Keratinocyte (primary cell): Measurements from ENCODE around the gene SAFB. TPM values are rescaled to one million over a fixed set of nuclear protein-coding genes. Genes with fewer than 3 reads are reported as not detected.

Source experiments
- DNase-seq: peaks from one replicate; pipeline ENCODE4 v3.0.0-alpha.2; 2011; ENCODE audit warnings: low read depth, missing footprints, low spot score
- FAIRE-seq: peaks from 2 replicates; lab custom pipeline; 2011; peaks lifted over from hg19 to GRCh38; lab: Jason Lieb, UNC
- H2AFZ ChIP-seq: 2 replicates; pipeline ENCODE4 v1.6.0; 2012; ENCODE audit warnings: low read length, control low read depth, inconsistent platforms; ENCODE audit not compliant: control insufficient read depth
- H3K27ac ChIP-seq: 2 replicates; pipeline ENCODE4 v1.5.1; 2011; ENCODE audit warnings: low read length; ENCODE audit not compliant: control insufficient read depth, insufficient read depth
- H3K27me3 ChIP-seq: 3 replicates; pipeline ENCODE4 v1.6.0; 2011; ENCODE audit warnings: low read length; ENCODE audit not compliant: control insufficient read depth, insufficient read depth; ENCODE audit errors: extremely low read depth
- H3K36me3 ChIP-seq, 2 experiments: 2 replicates in 1 of 2; 3 replicates in 1 of 2; pipeline ENCODE4 v1.5.1; 2011; ENCODE audit warnings: low read length in 2 of 2, mild to moderate bottlenecking in 1 of 2; ENCODE audit not compliant: control insufficient read depth in 2 of 2, insufficient read depth in 2 of 2; ENCODE audit errors: extremely low read depth in 1 of 2
- H3K4me1 ChIP-seq: 3 replicates; pipeline ENCODE4 v1.5.1; 2011; ENCODE audit warnings: low read length; ENCODE audit not compliant: control insufficient read depth, insufficient read depth; ENCODE audit errors: extremely low read depth
- H3K4me2 ChIP-seq: 3 replicates; pipeline ENCODE4 v1.6.0; 2011; ENCODE audit warnings: low read depth, low read length; ENCODE audit not compliant: control insufficient read depth, insufficient read depth; ENCODE audit errors: extremely low read depth
- H3K4me3 ChIP-seq, 3 experiments: fragments of 200-600 bp in 1 of 3; sonication (generic) in 1 of 3; 2 replicates in 2 of 3; 3 replicates in 1 of 3; pipeline ENCODE4 v1.5.1; 2011 to 2016; ENCODE audit warnings: low read length in 3 of 3, mild to moderate bottlenecking in 3 of 3, control low read depth in 2 of 3, inconsistent platforms in 1 of 3, low read depth in 1 of 3, mixed read lengths in 1 of 3, mixed run types in 1 of 3, moderate library complexity in 1 of 3; ENCODE audit not compliant: control insufficient read depth in 2 of 3, insufficient read depth in 2 of 3; ENCODE audit errors: extremely low read depth in 1 of 3
- H3K79me2 ChIP-seq: 2 replicates; pipeline ENCODE4 v1.6.0; 2012; ENCODE audit warnings: low read length; ENCODE audit not compliant: control insufficient read depth, insufficient read depth
- H3K9ac ChIP-seq: 3 replicates; pipeline ENCODE4 v1.6.0; 2011; ENCODE audit warnings: low read length; ENCODE audit not compliant: control insufficient read depth, insufficient read depth; ENCODE audit errors: extremely low read depth
- H3K9me1 ChIP-seq: 3 replicates; pipeline ENCODE4 v1.6.0; 2011; ENCODE audit warnings: low read length; ENCODE audit not compliant: control insufficient read depth, insufficient read depth; ENCODE audit errors: extremely low read depth
- H3K9me3 ChIP-seq: 2 replicates; pipeline ENCODE4 v1.5.1; 2012; ENCODE audit warnings: low read depth, low read length; ENCODE audit not compliant: control insufficient read depth
- H4K20me1 ChIP-seq: 3 replicates; pipeline ENCODE4 v1.6.0; 2011; ENCODE audit warnings: low read length; ENCODE audit not compliant: control insufficient read depth, insufficient read depth; ENCODE audit errors: extremely low read depth
- CTCF ChIP-seq, 3 experiments: IDR thresholded peaks in 1 of 3; conservative IDR thresholded peaks in 1 of 3; optimal IDR thresholded peaks in 1 of 3; 2 replicates in 2 of 3; 3 replicates in 1 of 3; pipeline versions ENCODE3 to v1.5.1; 2011; ENCODE audit warnings: low read length in 3 of 3, mild to moderate bottlenecking in 3 of 3, moderate library complexity in 2 of 3, control low read depth in 1 of 3, inconsistent platforms in 1 of 3; ENCODE audit not compliant: insufficient read depth in 2 of 3; ENCODE audit errors: extremely low read depth in 1 of 3
- EZH2 ChIP-seq: IDR thresholded peaks from one replicate; pipeline ENCODE4 v1.6.1; 2012; ENCODE audit warnings: inconsistent platforms, mild to moderate bottlenecking, low read length, moderate library complexity
- dilution Hi-C: fragments of 300-500 bp; cut with MboI; formaldehyde crosslinking; loops from one replicate; pipeline ENCODE4 v1.7.0; 2020; ENCODE audit warnings: low sequenced_read_pairs; ENCODE audit not compliant: extremely low pct_ligation_motif_present
- polyA plus RNA-seq, 5 experiments: library from polyadenylated mRNA; depleted of rRNA in 3 of 5; stranded (reverse) in 3 of 5; stranded (forward) in 1 of 5; unstranded in 1 of 5; fragments of >200 nt; gene quantifications; 1 replicate in 1 of 5; 2 replicates in 3 of 5; 3 replicates in 1 of 5; pipeline versions ENCODE4 v1.2.1 to v1.2.3, GENCODE V29; 2011 to 2012; ENCODE audit warnings: missing spikeins in 2 of 5, low read depth in 1 of 5, low replicate concordance in 1 of 5

SAFB gene
- polyA plus RNA-seq, 1 donor (not counting 4 experiments of a cell fraction or from before 2014, with no cell fraction given): 34.0 TPM

- no peak overlapping the region for H3K9ac ChIP-seq
- no peaks in the 10 kb centered on the region for H3K9me3 ChIP-seq
- H3K27me3 ChIP-seq: no peaks in the 10 kb centered on the region
- peaks cover 60% of the 10 kb centered on the region for H3K79me2 ChIP-seq
- no peak overlapping the region for H2AFZ ChIP-seq
- H3K4me1 ChIP-seq: peaks cover 10% of the 10 kb centered on the region
- peaks cover 5% of the 10 kb centered on the region for H3K9me1 ChIP-seq
- FAIRE-seq (no peak), DNase-seq (no peak)
- H3K4me2 ChIP-seq: no peak overlapping the region
- H3K4me3 ChIP-seq: no peak overlapping the region
- dilution Hi-C loops: no loop called here
- TF ChIP-seq EZH2: no peak
- TF ChIP-seq CTCF (optimal IDR thresholded peaks at IDR 0.05 in 1 of 3, IDR thresholded peaks at IDR 0.05 in 1 of 3, conservative IDR thresholded peaks at IDR 0.05 in 1 of 3; ENCODE audit: extremely low read depth in 1 of 3, insufficient read depth in 2 of 3, low read length in 3 of 3): no peak
- H4K20me1 ChIP-seq: peaks cover 2% of the 10 kb centered on the region
- H3K27ac ChIP-seq: no peak overlapping the region
- H3K36me3 ChIP-seq: peaks cover 31 to 57% of the 10 kb centered on the region in 2 experiments
Observed at GRCh38 chr19:5617080-5617479, 5.8 kb upstream of the SAFB start.

GRCh38 chr19:5618591-5618990 is 4.3 kb upstream of the SAFB start:
- Histone ChIP-seq H3K36me3 (peaks cover 20 to 48% of the 10 kb centered on the region in 2 experiments), H3K9ac (no peak overlapping the region), H3K9me3 (no peaks in the 10 kb centered on the region), H2AFZ (no peak overlapping the region), H3K4me2 (no peak overlapping the region), H3K27me3 (no peaks in the 10 kb centered on the region), H3K27ac (no peak overlapping the region), H3K4me3 (no peak overlapping the region), H3K79me2 (peaks cover 71% of the 10 kb centered on the region), H3K9me1 (peaks cover 4% of the 10 kb centered on the region), H3K4me1 (peaks cover 10% of the 10 kb centered on the region), H4K20me1 (peaks cover 2% of the 10 kb centered on the region)
- FAIRE-seq (no peak), DNase-seq (no peak)
- no peak for TF ChIP-seq EZH2
- TF ChIP-seq CTCF (optimal IDR thresholded peaks at IDR 0.05 in 1 of 3, IDR thresholded peaks at IDR 0.05 in 1 of 3, conservative IDR thresholded peaks at IDR 0.05 in 1 of 3; ENCODE audit: extremely low read depth in 1 of 3, insufficient read depth in 2 of 3, low read length in 3 of 3): no peak
- dilution Hi-C loops: no loop called here
